Glomerular visceral epithelial cell (primary cell): ENCODE results near the gene UCP3.
A peak's percentile ranks its signal among the peaks of the same experiment; 100 is the strongest.

Experiments used
- DNase-seq: peaks from one replicate; pipeline ENCODE4 v3.0.0-alpha.2; 2016; ENCODE audit errors: extremely low spot score

UCP3 gene, protein sequence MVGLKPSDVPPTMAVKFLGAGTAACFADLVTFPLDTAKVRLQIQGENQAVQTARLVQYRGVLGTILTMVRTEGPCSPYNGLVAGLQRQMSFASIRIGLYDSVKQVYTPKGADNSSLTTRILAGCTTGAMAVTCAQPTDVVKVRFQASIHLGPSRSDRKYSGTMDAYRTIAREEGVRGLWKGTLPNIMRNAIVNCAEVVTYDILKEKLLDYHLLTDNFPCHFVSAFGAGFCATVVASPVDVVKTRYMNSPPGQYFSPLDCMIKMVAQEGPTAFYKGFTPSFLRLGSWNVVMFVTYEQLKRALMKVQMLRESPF

DNA sequence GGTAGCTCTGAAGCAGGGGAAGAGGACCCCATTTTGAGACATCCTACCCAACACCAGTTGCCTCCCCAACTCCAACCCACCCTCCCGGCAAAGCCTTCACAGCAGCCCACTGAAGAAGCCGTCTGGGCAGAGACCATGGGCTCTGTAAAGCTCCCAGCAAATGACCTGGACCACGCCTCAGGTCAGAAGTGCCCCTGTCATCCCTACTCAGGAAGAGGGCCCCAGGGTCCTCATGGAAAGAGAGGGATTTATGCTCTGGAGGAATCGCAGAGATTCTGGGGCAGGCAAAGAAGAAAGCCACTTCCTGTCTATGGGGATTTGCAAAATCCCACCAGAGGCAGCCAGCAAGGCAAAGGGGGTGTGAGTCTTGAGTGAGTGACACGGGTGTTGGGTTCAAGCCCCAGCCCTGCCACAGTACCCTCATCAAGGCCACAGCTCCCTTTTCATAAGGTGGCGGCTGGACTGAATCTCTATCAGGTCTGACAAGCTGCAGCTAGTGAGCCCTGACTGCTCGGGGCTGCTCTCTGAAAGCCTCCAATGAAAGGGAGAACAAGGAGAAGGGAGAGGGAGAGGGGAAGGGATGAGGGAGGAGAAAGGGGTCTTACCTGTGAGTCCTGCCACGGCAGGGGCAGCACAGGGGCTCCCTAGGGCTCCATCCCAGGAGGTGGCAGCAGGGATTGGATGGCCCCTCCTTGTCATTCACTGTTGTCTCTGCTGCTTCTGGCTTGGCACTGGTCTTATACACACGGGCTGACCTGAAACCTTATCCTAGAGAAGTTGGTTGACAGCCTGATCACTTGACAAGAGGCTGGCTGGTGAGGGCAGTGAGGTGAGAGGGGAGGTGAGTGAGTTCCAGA is at the start of gene UCP3:
UCP3 (minus strand) TSS at position 713 of the 857 bp plus-strand sequence. CDS start 2,043 bp downstream, outside the sequence.
- DNase-seq, result no peak

DNA sequence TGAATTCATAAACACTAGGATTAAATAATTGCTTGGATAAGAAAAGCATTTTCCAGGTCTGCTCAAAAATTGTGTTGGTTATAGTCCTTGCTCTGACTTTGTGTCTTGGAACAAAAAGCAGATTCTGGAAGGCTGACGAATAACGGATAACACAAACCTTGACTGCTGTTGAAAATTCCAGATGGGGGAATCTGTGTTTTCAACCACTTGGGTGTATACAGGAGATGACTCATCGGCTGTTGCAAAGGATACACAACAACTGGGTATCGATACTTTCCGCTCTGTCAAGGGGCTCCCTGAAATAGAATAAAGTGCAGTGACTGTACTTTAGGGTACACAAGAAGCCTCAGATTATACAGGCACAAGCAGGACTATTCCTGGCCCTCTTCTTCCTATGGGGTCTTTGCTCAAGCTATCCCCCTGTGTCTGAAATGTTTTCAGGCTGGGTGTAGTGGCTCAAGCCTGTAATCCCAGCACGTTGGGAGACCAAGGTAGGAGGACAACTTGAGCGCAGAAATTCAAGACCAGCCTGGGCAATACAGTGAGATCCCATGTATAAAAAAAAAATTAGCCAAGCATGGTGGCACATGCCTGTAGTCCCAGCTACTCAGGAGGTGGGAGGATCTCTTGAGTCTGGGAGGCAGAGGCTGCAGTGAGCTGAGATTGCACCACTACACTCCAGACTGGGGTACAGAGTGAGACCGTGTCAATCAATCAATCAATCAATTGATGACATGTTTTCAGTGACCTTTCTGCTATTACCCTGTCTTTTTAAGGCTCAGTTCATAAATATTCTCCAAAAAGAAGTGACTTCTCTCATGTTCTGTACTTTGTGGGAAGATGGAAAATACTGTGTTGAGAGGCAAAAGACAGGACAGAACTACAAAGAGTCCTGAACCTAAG is 48.6 kb upstream of the UCP3 start:
- DNase-seq, result no peak

DNA sequence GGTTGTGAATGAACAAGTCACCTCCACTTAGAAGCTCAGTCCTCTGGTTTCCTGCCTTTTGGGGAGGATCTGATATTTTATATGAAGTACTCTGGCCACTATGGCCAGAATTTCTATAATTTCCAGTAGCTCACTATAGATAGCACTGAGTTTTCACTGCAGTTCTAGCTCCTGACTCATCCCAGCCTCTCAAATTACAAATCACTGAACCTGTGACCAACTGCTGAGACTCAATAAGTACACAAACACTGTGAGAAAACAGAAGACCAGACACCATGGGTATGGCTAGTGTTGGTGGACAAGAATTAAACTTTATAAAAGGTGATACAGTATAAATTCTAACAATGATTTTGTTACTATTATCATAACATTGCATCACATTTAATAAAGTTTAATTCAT is 47.1 kb upstream of the UCP3 start:
- peak; percentile 30 for DNase-seq

DNA sequence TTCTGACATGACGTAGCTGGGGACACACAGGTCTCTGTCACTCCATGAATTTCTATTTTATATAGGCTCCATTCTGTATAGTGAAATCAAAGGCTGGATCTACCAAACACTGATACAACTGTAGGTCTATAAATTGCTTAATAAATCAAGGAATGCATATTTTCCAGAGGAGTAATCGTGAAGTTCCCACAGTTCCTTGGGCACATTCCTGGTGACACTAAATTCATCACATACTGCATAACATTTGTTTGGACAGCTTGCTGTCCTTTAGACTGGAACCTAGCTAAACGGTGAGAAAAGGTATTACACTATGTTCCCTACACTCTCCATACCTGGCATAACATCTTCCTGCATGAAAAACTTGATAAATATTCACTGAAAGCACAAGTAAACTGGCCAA is 41.6 kb upstream of the UCP3 start:
- DNase-seq, result no peak

DNA sequence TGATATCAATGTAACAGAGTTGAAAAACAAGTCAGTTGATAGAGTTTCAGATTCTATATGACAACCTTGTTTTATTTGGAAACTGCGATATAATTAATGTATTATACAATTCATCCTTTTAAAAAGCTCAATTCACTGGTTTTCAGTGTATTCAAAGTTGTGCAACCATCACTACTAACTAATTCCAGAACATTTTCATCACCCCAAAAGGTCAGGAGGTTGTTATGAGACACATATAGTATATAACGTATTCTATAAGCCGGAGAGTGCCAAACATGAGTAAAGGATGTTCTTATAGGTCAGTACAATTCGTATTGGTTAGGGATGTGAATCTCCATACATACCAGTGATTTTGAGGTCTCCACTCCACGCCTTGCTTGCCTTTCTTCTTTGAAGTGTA is 40.1 kb upstream of the UCP3 start:
- no peak for DNase-seq

DNA sequence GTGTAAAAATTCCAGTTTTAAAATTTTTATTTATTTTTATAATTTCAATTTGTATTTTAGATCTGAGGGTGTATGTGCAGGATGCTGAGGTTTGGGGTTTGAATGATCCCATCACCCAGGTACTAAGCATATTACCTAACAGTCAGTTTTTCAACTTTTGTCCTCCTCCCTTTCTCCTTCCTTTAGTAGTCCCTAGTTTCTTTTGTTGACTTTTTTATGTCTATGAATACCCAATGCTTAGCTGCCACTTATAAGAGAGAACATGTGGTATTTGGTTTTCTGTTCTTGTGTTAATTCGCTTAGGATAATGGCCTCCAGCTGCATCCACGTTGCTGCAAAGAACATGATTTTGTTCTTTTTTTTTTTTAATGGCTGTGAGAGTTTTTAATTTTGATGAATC is 35.7 kb upstream of the UCP3 start:
- DNase-seq, result no peak

DNA sequence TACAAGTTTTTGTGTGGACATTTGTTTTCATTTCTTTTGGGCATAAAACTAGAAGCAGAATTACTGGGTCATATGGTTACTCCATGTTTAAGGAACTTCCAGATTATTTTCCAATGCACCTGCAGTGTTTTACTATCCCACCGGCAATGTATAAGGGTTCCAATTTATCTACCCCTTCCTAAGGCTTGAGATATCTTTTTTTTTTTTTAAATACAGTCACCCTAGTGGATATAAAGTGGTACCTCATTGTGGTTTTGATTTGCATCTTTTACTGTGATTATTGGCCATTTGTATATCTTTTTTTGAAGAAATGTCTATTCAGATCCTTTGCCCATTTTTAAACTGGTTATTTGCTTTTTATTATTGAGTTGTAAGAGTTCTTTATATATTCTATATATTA is 34.6 kb upstream of the UCP3 start:
- DNase-seq, result no peak

DNA sequence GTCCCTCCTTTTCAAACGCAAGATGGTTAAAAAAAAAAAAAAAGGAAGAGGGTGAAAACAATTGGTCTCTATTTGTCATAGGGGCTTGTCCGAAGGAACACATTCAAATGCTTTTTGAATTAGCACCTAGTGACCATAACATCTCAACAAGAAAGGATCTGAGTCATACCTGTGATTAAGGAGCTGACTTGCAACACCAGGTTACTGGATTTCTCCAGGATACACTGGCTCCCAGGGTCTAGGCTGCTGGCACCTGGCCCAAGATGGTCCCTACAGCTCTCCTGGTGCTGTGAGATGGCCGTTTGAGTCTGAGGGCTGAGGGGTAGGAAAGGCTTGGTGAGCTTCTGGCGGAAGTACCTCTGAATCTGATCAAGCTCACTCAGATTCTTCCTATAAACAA is 28.4 kb upstream of the UCP3 start:
- DNase-seq, result peak; percentile 44

DNA sequence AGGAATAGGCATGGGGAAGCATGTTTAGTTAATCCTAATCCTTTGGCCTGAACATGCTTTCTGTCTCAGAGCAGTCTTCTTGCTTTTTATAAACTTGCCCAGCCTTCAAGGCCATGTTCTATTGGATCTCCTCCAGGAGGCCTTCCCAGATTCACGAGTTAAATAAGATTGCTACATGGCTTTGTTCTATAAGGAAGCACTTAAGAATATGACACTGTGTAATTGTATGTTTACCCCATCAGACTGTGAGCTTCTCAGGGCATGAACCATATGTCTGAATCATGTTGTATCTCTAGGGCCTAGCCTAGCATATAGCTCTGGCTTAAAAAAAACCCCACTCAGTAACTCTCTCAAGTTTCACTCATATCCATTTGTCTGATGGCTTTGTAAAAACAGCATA is 26.4 kb upstream of the UCP3 start:
- DNase-seq, result no peak

DNA sequence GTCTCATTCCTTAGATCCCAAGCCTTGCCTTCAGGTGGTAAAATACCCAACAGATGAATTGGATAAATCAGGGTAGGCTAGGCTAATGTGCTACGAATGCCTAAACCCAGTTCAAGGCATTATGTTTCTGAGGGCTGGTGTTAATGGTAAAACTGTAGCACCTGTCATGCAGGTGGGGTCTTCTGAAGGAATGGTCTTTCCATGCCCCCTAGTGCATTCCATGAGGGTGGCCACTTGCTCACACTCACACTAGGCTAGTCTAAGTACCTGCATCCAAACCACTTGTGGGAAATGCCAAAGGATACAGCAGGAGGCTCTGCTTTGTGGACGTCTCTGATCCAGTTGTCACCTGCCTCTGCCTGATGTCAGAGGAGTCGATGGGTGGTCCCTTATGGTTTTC is 24.2 kb upstream of the UCP3 start:
- DNase-seq, result no peak

DNA sequence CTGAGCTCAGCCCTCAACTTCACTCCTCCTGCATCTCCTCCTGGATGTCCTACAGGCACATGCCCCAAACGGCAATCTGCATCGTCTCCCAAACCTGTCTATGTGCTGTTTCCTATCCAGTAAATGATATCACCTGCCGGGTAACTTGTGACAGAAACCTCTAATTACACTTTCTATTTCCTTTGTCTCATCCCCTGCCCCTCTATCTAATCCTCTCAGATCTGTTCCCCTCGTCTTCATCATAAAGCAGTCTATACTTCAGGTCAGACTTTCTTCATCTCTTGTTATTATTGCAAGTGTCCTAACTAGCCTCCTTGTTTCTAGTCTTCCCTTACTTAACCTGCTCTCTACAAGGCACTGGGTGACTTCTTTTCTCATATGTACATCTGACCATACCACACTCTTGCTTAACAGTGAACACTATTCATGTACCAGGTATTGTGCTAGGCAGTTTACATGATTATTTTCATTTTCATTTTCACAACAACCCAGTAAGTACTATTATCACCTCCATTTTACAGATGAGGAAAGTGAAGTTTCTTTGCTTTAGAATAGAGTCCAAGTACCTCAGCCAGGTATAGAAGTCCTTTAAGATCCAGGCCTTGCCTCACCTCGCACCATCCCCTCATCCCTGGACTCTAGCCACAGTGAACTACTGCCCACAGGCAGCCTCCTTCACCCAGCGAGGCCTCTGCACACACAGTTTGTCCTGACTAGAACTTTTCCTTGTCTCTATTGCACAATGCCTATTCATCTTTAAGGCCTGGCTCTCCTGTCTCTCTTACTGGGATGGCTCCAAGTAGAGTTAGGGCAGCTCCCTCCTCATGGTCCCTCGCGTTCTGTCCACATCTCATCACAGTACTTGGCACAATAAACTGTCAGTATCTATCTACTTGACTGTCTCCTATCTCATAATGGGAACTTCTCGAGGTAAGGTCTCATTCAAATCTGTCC is 22.1 kb upstream of the UCP3 start:
- DNase-seq, result no peak

DNA sequence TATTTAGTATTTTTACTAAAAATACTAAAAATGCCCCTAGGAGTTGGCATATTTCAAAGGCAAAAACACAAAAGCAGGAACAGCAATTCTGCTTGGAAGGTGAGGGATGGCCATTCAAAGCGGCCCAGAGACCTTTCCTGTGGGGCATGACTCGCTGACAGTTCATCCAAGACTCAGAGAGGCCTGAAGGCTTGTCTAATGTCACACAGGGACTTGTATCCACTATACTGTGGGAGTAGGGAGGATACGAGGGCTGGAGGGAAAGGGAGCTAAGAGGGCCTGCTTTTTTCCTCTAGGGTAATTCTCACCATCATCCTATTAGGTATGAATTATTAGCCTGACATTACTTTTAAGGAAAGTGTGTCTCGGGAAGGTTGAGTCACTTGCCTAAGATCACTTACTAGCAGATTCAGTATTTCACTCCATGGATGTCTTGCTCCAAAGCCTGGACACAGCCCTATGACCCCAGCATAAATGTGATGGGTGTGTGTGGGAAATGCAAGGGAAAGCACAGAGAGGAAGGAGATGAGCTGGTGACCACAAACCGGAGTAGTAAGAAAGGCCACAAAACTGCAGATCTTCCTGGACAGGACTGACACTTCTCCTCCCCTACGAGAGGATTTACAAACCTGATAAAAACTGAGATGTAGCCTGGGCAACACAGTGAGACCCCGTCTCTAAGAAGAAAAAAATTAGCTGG is 16.7 kb upstream of the UCP3 start:
- DNase-seq, result peak; percentile 81

DNA sequence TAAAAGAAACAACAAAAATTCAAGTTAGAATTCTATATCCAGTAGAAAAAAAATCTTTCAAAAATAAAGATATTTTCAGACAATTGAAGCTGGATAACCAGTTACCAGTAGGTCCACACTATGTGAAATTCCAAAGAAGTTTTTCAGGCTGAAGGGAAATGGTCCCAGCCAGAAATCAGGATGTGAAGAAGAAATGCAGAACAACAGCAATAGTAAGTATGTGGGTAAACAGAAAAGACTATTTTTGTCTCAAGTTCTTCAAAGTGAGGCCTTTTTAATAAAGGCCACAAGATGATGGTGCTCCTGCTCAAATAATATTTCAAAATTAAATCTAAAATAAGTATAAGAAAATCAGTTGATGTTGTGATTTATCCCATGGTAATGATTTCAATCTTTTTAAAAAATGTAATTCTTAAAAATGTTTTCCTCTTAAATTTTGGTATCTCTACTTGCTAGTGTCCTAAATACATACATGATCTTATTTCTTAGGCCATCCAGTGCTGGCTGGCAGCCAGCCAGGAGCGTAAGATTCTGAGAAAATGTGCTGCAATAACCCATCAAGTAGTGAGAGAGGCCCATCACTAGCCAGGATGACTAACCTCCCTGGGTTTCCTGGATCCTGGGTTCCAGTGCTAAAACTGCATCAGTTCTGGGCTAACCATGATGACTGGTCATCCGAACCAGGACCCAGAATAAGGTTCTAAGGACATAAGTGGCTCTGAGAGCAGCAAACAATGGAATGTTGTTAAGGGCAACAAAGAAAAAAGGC is 15.6 kb upstream of the UCP3 start:
- peak; percentile 77 for DNase-seq

DNA sequence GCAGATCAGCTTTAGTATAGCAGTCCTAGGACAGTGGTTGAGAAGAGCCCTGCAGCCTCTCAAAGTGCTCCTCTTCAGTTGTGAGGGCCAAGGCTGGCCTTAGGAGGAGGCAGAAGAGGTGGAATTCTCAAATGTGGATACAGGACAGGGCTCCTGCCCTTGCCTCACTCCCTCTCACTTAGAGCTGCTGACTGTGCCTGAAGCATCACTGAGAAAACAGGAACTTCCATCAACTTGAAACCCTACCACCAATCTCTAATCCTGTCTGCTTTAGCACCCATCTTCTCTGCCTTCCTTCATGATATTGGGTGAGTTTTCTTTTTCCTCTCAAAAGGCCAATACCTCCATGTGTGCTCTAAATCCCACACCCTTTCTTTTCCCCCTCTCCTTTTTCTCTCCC is 14.4 kb upstream of the UCP3 start:
- no peak for DNase-seq

DNA sequence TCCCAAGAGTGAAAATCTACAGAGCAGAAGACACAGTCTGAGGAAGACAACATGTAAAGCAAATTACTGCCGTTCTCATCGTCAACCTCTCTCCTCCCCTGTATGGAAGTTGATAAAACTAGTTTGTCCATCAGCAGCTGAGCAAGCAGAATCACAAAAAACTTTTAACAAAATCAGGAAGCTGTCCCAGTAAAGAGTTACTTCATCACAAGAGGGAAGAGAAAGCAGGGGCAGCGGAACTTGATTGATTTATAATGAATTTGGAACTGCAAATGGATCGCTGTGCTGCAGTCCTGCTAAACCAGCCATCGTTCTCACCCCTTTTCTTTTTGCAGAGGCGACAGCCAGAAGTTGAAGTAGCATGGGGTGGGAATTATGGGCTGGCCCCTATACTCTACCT is 13.7 kb upstream of the UCP3 start:
- no peak for DNase-seq

DNA sequence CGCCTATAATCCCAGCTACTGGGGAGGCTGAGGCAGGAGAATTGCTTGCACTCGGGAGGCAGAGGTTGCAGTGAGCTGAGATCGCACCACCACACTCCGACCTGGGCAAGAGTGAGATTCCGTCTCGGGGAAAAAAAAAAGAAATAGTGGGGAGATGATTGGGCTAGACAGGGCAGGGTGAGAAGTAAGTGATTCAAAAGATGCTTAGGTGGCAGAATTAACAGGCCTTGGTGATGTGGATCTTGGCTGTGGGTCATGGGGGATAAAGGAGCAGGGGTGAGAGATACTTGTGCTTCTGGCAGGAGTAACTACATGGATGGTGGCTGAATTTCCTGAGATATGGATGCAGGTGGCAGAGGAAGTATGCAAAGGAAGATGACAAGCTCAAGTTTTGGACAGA is 13.1 kb upstream of the UCP3 start:
- no peak for DNase-seq

DNA sequence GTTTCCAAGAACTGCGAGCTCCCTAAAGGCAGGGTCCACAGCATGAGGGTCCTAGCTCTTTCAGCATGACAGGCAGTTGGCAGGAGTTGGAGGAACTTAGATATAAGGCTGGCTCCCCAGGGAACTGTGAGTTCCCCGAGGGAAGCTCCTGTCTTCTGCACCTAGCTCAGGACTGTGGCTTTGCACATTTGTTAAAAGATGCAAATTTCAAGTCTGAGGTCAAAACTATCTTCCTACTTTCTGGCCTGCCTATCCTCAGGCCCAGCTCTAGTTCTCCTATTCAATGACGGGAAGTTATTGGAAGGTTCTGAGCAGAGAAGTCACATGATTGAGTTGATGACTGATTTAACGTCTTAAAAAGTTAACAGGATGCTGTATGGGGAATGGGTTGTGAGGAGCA is 11.7 kb upstream of the UCP3 start:
- no peak for DNase-seq

DNA sequence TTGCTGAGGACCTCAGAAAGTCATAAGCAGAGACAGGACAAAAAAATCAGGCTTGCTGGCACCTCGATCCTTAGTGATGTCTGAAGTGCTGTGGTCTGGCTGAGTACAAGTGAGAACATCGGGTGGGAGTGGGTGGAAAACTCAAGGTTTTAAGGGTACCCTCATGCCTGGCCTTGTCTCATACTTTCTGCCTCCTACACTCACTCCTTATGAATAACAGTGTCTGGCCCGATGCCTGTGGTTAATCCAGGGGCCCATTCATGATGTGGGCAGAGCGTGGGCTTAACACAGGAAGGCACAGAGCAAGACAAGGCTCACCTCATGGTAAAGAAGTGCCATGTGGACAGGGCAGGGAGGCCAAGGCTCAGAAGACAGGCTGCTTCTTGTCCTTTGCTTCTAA is 11.0 kb upstream of the UCP3 start:
- no peak for DNase-seq

DNA sequence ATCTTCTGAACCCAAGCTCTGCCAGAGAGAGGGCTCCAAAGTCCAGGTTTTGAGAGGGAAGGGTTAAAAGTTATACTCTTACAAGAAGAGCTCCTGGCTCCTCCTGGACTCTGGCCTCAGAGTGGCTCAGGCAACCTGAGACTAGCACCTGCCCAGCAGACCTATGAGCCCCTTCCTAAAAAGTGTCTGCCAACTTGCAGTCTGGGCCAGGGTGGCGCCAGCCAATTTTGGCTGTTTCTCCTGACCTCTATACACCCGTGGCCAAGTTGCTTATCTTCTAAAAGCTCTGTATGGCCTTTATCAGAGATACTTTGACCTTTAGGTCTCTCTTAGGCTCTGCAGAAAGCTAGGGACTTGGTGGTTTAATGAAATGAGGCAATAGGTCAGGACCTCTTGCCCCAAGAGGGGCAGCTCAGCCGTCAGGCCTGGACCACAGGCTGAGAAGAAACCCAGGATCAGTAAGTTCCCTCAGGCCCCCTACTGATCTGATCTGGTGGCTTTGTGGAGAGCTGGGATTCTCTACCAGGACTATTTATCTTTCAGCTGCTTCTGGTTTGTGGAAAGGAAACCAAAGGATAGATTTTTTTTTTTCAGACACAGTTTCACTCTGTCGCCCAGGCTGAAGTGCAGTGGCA is 10.3 kb upstream of the UCP3 start:
- no peak for DNase-seq
